Measurements from ENCODE around the gene PCAT7.
"Not testable (repeated sequence)": the region's sequence is repeated elsewhere in the genome, so short reads cannot be mapped to it uniquely, and the experiment has no call there.

Gene PCAT7

GRCh38 chr9:94557376-94557775 is 2.5 kb downstream of the PCAT7 start:
- no peak overlapping the region for H3K14ac ChIP-seq (ENCODE audit: low read length in 2 of 2)
- WGBS, result 84% methylated on average over 4 of the region's 4 CpGs
- H2BK5ac ChIP-seq (ENCODE audit: low read depth, low read length, poor library complexity, severe bottlenecking), result no peak overlapping the region
- no peak for DNase-seq
- H3K4me1 ChIP-seq (ENCODE audit: control insufficient read depth, insufficient read depth, low read depth, low read length), result peaks cover 14% of the 10 kb centered on the region
- H3K79me1 ChIP-seq (replicated peaks; ENCODE audit: low read length, poor library complexity, severe bottlenecking), result peaks cover 2% of the 10 kb centered on the region
- H2BK12ac ChIP-seq (ENCODE audit: low read length in 2 of 2), result no peak overlapping the region
- H2AFZ ChIP-seq (ENCODE audit: low read depth, low read length), result no peak overlapping the region
- no peak overlapping the region for H3K23ac ChIP-seq (ENCODE audit: low read length in 2 of 2)
- no peak overlapping the region for H4K91ac ChIP-seq (ENCODE audit: low read length)
- no peak overlapping the region for H4K8ac ChIP-seq (ENCODE audit: low read length)
- H3K27ac ChIP-seq (ENCODE audit: low read length, poor library complexity, severe bottlenecking), result no peak overlapping the region
- H3K9me3 ChIP-seq (ENCODE audit: control insufficient read depth, low read length), result no peaks in the 10 kb centered on the region
- H3K4me3 ChIP-seq (ENCODE audit: insufficient read depth in 1 of 2, low read depth in 1 of 2, low read length in 2 of 2), result no peak overlapping the region
- no peak overlapping the region for H3K18ac ChIP-seq (ENCODE audit: low read depth in 1 of 2, low read length in 2 of 2)
- no peak overlapping the region for H2AK5ac ChIP-seq (ENCODE audit: low read length, severe bottlenecking)
- no peaks in the 10 kb centered on the region for H3K27me3 ChIP-seq (ENCODE audit: control insufficient read depth in 1 of 2, insufficient read depth in 1 of 2, low read length in 2 of 2)
- no peak overlapping the region for H2BK15ac ChIP-seq (ENCODE audit: low read depth, poor library complexity, severe bottlenecking)
- H3K4ac ChIP-seq (ENCODE audit: low read depth in 1 of 2, low read length in 2 of 2), result no peak overlapping the region
- no peak overlapping the region for H3K4me2 ChIP-seq (ENCODE audit: low read length, poor library complexity, severe bottlenecking)
- H3K9ac ChIP-seq (ENCODE audit: low read length), result no peak overlapping the region
- H2BK120ac ChIP-seq (ENCODE audit: low read depth, low read length), result no peak overlapping the region
- peaks cover 0 to 4% of the 10 kb centered on the region in 2 experiments for H3K36me3 ChIP-seq (ENCODE audit: control insufficient read depth in 1 of 2, insufficient read depth in 2 of 2, low read depth in 1 of 2, low read length in 2 of 2)

- Histone ChIP-seq H2BK5ac (ENCODE audit: low read depth, low read length, poor library complexity, severe bottlenecking) (no peak overlapping the region), H3K9me3 (ENCODE audit: control insufficient read depth, low read length) (no peaks in the 10 kb centered on the region), H4K91ac (ENCODE audit: low read length) (no peak overlapping the region), H4K8ac (ENCODE audit: low read length) (no peak overlapping the region), H3K4ac (ENCODE audit: low read depth in 1 of 2, low read length in 2 of 2) (no peak overlapping the region), H3K4me2 (ENCODE audit: low read length, poor library complexity, severe bottlenecking) (no peak overlapping the region), H3K36me3 (ENCODE audit: control insufficient read depth in 1 of 2, insufficient read depth in 2 of 2, low read depth in 1 of 2, low read length in 2 of 2) (peaks cover 0 to 4% of the 10 kb centered on the region in 2 experiments), H3K79me1 (replicated peaks; ENCODE audit: low read length, poor library complexity, severe bottlenecking) (no peaks in the 10 kb centered on the region), H3K9ac (ENCODE audit: low read length) (no peak overlapping the region), H2AFZ (ENCODE audit: low read depth, low read length) (no peak overlapping the region), H3K27me3 (ENCODE audit: control insufficient read depth in 1 of 2, insufficient read depth in 1 of 2, low read length in 2 of 2) (peaks cover 5 to 6% of the 10 kb centered on the region in 2 experiments), H3K18ac (ENCODE audit: low read depth in 1 of 2, low read length in 2 of 2) (no peak overlapping the region), H3K4me1 (ENCODE audit: control insufficient read depth, insufficient read depth, low read depth, low read length) (no peaks in the 10 kb centered on the region), H2BK15ac (ENCODE audit: low read depth, poor library complexity, severe bottlenecking) (no peak overlapping the region), H3K23ac (ENCODE audit: low read length in 2 of 2) (no peak overlapping the region), H2AK5ac (ENCODE audit: low read length, severe bottlenecking) (no peak overlapping the region), H3K4me3 (ENCODE audit: insufficient read depth in 1 of 2, low read depth in 1 of 2, low read length in 2 of 2) (no peak overlapping the region), H2BK120ac (ENCODE audit: low read depth, low read length) (no peak overlapping the region), H3K14ac (ENCODE audit: low read length in 2 of 2) (no peak overlapping the region), H3K27ac (ENCODE audit: low read length, poor library complexity, severe bottlenecking) (no peak overlapping the region), H2BK12ac (ENCODE audit: low read length in 2 of 2) (no peak overlapping the region)
- 89% methylated on average over 3 of the region's 6 CpGs for WGBS
- DNase-seq, result no peak
Observed at GRCh38 chr9:94560237-94560636, 5.4 kb downstream of the PCAT7 start.

- H3K14ac ChIP-seq (ENCODE audit: low read length in 2 of 2), result no peak overlapping the region
- no peak overlapping the region for H3K23ac ChIP-seq (ENCODE audit: low read length in 2 of 2)
- no peaks in the 10 kb centered on the region for H3K4me1 ChIP-seq (ENCODE audit: control insufficient read depth, insufficient read depth, low read depth, low read length)
- no peaks in the 10 kb centered on the region for H3K79me1 ChIP-seq (replicated peaks; ENCODE audit: low read length, poor library complexity, severe bottlenecking)
- DNase-seq, result no peak
- H2AK5ac ChIP-seq (ENCODE audit: low read length, severe bottlenecking), result no peak overlapping the region
- no peak overlapping the region for H3K4ac ChIP-seq (ENCODE audit: low read depth in 1 of 2, low read length in 2 of 2)
- H2BK15ac ChIP-seq (ENCODE audit: low read depth, poor library complexity, severe bottlenecking), result no peak overlapping the region
- H2BK120ac ChIP-seq (ENCODE audit: low read depth, low read length), result no peak overlapping the region
- no peak overlapping the region for H3K9ac ChIP-seq (ENCODE audit: low read length)
- no peak overlapping the region for H2AFZ ChIP-seq (ENCODE audit: low read depth, low read length)
- H3K4me3 ChIP-seq (ENCODE audit: insufficient read depth in 1 of 2, low read depth in 1 of 2, low read length in 2 of 2), result no peak overlapping the region
- no peak overlapping the region for H3K4me2 ChIP-seq (ENCODE audit: low read length, poor library complexity, severe bottlenecking)
- 51% methylated on average over 1 of the region's 2 CpGs for WGBS
- H3K36me3 ChIP-seq (ENCODE audit: control insufficient read depth in 1 of 2, insufficient read depth in 2 of 2, low read depth in 1 of 2, low read length in 2 of 2), result peaks cover 0 to 4% of the 10 kb centered on the region in 2 experiments
- peaks cover 6 to 9% of the 10 kb centered on the region in 2 experiments for H3K27me3 ChIP-seq (ENCODE audit: control insufficient read depth in 1 of 2, insufficient read depth in 1 of 2, low read length in 2 of 2)
- H3K27ac ChIP-seq (ENCODE audit: low read length, poor library complexity, severe bottlenecking), result no peak overlapping the region
- no peak overlapping the region for H4K8ac ChIP-seq (ENCODE audit: low read length)
- no peaks in the 10 kb centered on the region for H3K9me3 ChIP-seq (ENCODE audit: control insufficient read depth, low read length)
- H4K91ac ChIP-seq (ENCODE audit: low read length), result no peak overlapping the region
- H3K18ac ChIP-seq (ENCODE audit: low read depth in 1 of 2, low read length in 2 of 2), result no peak overlapping the region
- no peak overlapping the region for H2BK5ac ChIP-seq (ENCODE audit: low read depth, low read length, poor library complexity, severe bottlenecking)
- no peak overlapping the region for H2BK12ac ChIP-seq (ENCODE audit: low read length in 2 of 2)
Observed at GRCh38 chr9:94563548-94563947, 8.7 kb downstream of the PCAT7 start.

GRCh38 chr9:94564279-94564678 is 9.4 kb downstream of the PCAT7 start:
- not testable (repeated sequence) for H2AK5ac ChIP-seq (ENCODE audit: low read length, severe bottlenecking); H3K4me3 ChIP-seq (ENCODE audit: insufficient read depth in 1 of 2, low read depth in 1 of 2, low read length in 2 of 2); H3K36me3 ChIP-seq (ENCODE audit: control insufficient read depth in 1 of 2, insufficient read depth in 2 of 2, low read depth in 1 of 2, low read length in 2 of 2); H2BK5ac ChIP-seq (ENCODE audit: low read depth, low read length, poor library complexity, severe bottlenecking); H3K27ac ChIP-seq (ENCODE audit: low read length, poor library complexity, severe bottlenecking); H2AFZ ChIP-seq (ENCODE audit: low read depth, low read length); H3K14ac ChIP-seq (ENCODE audit: low read length in 2 of 2); H2BK120ac ChIP-seq (ENCODE audit: low read depth, low read length); H2BK15ac ChIP-seq (ENCODE audit: low read depth, poor library complexity, severe bottlenecking); H2BK12ac ChIP-seq (ENCODE audit: low read length in 2 of 2); H3K18ac ChIP-seq (ENCODE audit: low read depth in 1 of 2, low read length in 2 of 2); H3K4me1 ChIP-seq (ENCODE audit: control insufficient read depth, insufficient read depth, low read depth, low read length); H3K4ac ChIP-seq (ENCODE audit: low read depth in 1 of 2, low read length in 2 of 2); H4K8ac ChIP-seq (ENCODE audit: low read length); H3K23ac ChIP-seq (ENCODE audit: low read length in 2 of 2); H3K4me2 ChIP-seq (ENCODE audit: low read length, poor library complexity, severe bottlenecking); H3K9ac ChIP-seq (ENCODE audit: low read length); H3K9me3 ChIP-seq (ENCODE audit: control insufficient read depth, low read length); H3K79me1 ChIP-seq (replicated peaks; ENCODE audit: low read length, poor library complexity, severe bottlenecking); H4K91ac ChIP-seq (ENCODE audit: low read length); DNase-seq
- peaks cover 6 to 11% of the 10 kb centered on the region in 2 experiments for H3K27me3 ChIP-seq (ENCODE audit: control insufficient read depth in 1 of 2, insufficient read depth in 1 of 2, low read length in 2 of 2)
- WGBS, result 100% methylated on average over 2 of the region's 3 CpGs

Measured in mesenchymal stem cell (in vitro differentiated cells and primary cell).